Central memory CD4-positive, alpha-beta T cell (primary cell): ENCODE results near the gene MS4A4E.
"Not testable (repeated sequence)": the region's sequence is repeated elsewhere in the genome, so short reads cannot be mapped to it uniquely, and the experiment has no call there.

ENCODE experiments used
- DNase-seq: peaks from one replicate; pipeline ENCODE4 v3.0.0; 2022

Gene MS4A4E

DNA sequence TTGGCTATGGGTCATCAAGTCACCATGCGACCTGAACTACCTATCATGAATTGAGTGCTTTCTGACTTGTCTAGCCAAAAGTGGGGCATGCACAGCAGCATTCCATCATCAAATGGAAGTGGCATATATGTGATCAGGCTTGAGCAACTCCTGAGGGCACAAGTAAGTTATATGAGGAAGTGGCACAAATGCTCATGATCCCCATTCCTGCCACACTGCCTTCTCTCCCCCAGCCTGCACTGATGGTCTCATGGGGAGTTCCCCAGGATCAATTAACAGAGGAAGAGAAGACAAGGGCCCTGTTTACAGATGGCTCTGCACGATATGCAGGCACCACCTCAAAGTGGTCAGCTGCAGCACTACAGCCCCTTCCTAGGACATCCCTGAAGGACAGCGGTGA is 21.8 kb downstream of the MS4A4E start:
- DNase-seq: no peak

- no peak for DNase-seq
Measured at GRCh38 chr11:60214386-60214785, 28.6 kb downstream of the MS4A4E start.

DNA sequence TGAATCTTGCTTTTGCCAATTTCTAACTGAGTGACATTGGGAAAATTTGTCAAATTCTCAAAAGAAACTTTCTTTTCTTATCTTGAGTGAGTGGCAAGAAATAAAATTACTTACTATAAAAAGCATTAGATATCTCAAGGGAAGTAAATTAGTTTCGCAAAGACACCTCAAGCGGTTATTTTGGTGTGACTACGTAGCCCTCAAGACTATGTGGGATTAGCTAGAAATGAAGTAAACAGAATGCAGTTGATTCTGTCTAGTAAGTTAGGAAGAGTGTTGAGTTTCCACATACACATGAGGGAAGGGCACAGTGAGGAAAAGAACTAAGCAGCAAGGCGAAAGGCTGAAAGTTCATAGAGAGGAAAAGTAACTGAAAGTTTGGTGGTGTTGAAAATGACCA is 31.7 kb downstream of the MS4A4E start:
- DNase-seq: no peak

- DNase-seq: no peak
Measured at GRCh38 chr11:60209977-60210376, 33.0 kb downstream of the MS4A4E start.

DNA sequence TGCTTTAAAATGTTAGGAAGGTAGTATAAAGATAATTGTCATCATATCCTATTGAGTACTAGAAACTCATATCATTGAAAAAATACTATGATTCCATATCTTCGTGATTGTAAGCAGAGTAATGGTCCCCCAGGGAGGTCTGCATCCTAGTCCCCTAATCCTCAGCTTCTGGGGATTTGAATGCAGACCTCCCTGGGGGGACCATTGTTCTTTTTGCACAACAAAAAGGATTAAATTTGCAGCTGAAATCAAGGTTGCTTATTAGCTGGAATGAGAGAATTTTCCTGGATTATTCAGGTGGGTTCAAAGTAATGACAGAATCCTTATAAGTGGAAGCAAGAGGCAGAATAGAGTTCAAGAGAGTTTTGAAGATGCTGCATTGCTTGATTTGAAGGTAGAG is 34.0 kb downstream of the MS4A4E start:
- DNase-seq: no peak

- no peak for DNase-seq
Measured at GRCh38 chr11:60208146-60208895, 34.6 kb downstream of the MS4A4E start.

DNA sequence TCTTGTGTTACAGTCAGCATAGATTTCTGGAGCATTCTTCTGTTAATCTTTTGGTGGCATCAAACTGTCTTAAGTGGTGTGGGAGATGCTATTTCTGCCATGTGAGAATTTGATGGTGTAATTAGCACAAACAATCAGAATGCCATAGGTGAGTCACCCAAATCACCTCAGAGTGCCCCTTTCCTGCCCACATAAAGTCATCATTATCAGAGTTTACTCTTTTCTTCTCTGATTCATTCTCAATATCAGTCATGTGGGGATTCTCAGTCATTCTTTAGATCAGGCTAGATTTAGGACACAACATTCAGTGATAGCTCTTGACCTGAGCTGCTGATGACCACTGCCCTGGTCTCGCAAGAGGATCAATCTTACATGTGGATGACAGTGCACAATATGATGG is 36.3 kb downstream of the MS4A4E start:
- no peak for DNase-seq

DNA sequence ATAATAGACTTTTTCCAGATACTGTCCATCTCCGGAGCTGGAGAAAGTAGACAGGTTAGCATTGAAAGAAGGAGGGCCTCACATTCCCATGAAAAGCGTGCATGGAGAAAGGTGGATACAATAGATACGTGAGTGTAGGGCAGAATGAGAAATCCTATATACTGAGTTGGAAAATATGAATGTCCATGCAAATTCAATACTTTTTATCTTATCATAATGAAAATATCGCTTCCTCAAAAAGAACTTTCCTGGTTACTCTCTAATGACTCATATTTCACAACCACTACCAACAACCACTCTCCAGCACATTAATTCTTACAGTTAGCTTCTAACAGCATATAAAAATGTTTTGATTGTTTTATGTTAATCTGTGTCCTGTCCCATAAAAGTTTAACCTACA is 38.0 kb downstream of the MS4A4E start:
- no peak for DNase-seq

GRCh38 chr11:60201334-60201733 is 41.6 kb downstream of the MS4A4E start:
- not testable (repeated sequence) for DNase-seq

GRCh38 chr11:60197442-60197841 is 45.5 kb downstream of the MS4A4E start:
- no peak for DNase-seq

DNA sequence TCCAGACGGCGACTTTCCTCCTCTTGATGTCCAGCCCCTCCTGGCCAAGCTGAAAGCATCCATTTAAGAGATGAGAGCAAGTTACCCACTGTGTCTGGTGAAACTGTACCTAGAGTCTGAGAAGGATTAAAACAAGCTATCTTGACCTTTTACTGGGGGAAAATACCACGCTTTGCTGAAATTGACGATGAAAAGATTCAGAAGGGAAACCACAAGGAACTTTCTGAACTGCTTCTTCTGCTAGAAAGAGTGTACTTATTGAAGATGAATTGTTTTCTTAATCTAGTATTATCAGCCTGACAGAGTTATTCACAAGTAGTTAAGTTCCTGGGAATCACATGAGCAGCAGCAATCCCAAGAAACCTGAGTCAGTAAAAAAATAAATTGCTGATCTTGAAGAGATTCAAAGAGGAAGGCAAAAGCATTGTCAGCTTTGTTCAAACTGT is 47.0 kb downstream of the MS4A4E start:
- no peak for DNase-seq

DNA sequence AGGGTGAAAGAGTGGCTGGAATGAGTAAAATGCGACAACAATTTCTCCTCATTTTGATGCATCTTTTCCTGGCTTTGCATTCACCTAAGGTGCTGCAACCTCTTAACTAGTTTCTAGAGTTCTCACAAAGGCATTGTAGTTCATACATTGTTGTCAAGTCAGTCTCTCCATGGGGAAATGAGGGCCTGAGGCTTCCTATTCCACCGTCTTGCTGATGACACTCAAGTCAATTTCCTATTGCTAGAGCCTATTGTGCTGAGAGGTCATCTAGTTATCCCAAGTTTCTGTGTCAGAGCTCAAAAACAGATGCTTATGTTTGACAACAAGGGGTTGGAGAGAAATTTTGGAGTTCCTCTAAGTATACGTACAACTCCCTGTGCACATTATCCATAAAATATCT is 48.4 kb downstream of the MS4A4E start:
- no peak for DNase-seq

DNA sequence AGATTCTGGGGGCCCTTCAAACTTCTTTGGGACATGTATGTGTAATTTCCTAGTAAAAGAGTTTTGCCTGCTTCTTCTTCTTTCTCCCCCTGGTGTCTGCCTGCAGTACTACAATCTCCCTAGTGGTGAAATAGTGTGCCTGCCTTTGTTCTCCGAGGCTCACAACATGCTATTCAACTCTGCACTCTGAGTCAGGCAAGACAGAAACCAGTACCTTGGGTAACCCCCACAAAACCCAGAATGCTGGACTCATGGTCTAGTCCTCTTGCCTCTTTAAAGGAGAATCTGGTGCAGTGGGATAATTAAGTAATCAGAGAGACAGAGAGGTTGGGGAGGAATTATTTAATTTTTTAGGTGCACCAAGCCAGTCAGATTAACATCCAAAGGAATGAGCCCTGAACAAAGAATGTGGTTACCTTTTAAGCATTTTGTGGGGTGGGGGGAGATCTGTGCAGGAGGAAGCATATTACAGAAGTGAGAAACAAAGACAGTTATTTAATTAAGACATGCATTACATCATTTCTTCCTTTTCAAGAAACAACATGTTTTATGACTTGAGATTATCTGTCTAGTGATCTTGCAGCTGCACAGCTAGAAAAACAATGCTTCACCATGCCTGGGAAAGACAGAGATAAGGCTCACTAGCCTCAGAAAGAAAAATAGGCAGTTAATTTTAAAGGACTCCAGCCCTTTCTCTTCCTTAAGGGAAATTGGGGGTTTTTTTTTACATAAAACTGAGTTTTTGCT is 49.1 kb downstream of the MS4A4E start:
- DNase-seq: peak; percentile 28

DNA sequence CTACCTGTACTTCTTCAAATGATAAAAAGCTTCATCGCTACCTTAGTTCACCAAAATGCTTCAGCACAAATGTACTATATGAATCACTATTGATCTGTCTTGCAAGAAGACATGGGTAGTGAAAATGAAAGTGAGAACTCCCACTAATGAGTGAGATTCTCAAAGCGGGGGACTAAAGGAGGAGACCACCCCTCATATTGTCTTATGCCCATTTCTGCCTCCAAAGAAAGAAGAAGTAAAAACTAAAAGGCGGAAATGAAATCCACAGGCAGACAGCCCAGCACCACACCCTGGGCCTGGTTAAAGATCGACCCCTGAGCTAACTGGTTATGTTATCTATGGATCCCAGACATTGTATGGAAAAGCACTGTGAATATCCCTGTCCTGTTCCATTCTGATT is 50.4 kb downstream of the MS4A4E start:
- not testable (repeated sequence) for DNase-seq

- not testable (repeated sequence) for DNase-seq
Measured at GRCh38 chr11:60188481-60188880, 54.5 kb downstream of the MS4A4E start.

DNA sequence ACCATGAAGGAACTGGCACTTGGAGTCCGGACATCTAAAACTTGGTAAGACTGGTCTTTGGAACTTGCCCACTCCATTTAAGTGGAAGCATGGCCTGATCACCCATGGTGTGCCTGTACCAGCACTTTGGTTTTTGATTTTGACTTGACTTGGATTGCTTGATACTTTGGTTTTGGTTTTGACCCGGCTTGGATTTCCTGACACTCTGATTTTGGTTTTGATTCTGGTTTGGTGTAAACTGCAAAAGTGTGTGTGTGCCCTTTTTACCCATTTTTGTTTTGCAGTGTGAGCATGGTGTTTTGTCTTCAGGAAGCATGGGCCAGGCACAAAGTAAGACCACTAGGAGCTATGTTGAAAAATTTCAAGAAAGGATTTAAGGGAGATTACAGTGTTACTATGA is 56.8 kb downstream of the MS4A4E start:
- DNase-seq: not testable (repeated sequence)

DNA sequence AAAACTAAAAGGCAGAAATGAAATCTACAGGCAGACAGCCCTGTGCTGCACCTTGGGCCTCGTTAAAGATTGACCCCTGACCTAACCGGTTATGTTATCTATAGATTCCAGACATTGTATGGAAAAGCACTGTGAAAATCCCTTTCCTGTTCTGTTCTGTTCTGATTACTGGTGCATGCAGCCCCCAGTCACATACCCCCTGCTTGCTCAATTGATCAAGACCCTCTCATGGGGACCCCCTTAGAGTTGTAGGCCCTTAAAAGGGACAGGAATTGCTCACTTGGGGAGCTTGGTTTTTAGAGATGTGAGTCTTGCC is 57.5 kb downstream of the MS4A4E start:
- DNase-seq: not testable (repeated sequence)

DNA sequence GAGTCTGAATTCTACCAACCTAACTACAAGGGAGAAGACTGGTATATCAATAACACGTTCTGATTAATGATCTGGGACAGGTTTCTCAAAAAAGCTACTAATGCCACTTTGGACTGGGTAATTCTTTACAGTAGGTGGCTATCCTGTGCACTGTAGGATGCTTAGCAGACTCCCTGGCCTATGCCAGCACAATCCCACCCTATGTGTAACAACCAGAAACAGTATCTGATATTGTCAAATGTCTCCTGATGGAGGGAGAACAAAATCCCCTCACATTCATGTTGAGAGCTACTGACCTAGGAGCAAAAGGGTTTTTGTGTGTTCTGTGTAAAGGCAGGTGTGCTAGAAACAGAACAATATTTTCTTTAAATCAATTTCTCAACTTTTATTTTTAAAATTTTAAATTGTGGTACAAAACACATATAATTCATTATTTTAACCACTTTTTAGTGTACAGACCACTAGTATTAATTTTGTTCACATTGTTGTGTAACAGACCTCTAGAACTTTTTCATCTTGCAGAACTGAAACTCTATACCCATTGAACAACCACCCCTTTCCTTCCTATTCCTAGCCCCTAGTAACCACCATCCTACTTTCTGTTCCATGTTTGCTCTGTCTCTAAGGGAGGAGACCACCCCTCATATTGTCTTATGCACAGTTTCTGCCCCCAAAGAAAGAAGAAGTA is 58.0 kb downstream of the MS4A4E start:
- no peak for DNase-seq

- no peak for DNase-seq
Measured at GRCh38 chr11:60183591-60184205, 59.2 kb downstream of the MS4A4E start.

- DNase-seq: no peak
Measured at GRCh38 chr11:60182541-60183330, 60.2 kb downstream of the MS4A4E start, which contains the start of gene MS4A6A. Gene MS4A6A, minus strand, starts transcription at chr11:60183083. Its CDS starts 1,356 bp downstream, at chr11:60181727.

- DNase-seq: no peak
Measured at GRCh38 chr11:60175860-60176275, 67.1 kb downstream of the MS4A4E start.

GRCh38 chr11:60172011-60172410 is 70.9 kb downstream of the MS4A4E start:
- no peak for DNase-seq
